ENCODE data around the gene SUB1. TPM values are rescaled to one million over a fixed set of nuclear protein-coding genes. Genes with fewer than 3 reads are reported as not detected.
"Not testable (repeated sequence)": the region's sequence is repeated elsewhere in the genome, so short reads cannot be mapped to it uniquely, and the experiment has no call there.

SUB1 gene
- polyA plus RNA-seq, 1 donor from 2014 or later: 1,107 TPM

DNA sequence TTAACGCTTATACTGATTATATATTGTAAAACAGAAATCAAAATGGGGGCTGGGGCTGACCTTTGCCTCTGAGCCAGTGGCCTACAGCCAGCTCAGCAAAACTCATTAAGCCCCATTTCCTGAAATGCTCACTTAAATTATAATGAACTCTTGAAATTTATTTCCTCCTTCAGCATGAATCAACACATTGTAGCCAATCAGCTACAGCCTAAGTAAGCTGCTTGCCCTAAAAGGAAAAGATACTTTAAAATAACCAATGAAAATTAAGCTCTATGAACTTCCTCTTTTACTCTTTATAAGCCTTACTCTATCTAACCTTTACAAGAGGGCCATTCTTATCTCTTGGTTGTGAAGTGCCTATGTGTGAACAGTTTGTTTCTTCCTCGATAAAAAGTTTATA, 33.5 kb upstream of the SUB1 start:
- H3K9me2 ChIP-seq (ENCODE audit: insufficient read depth, low read length): no peaks in the 10 kb centered on the region
- no peaks in the 10 kb centered on the region for H4K20me1 ChIP-seq (ENCODE audit: insufficient read depth)
- no peaks in the 10 kb centered on the region for H3K79me2 ChIP-seq (replicated peaks; ENCODE audit: insufficient read depth, low read length)
- no peak overlapping the region for H3K4me2 ChIP-seq (ENCODE audit: low read length)
- TF ChIP-seq MXI1 (conservative IDR thresholded peaks at IDR 0.05; ENCODE audit: poor library complexity, severe bottlenecking) (no peak), SMC3 (conservative IDR thresholded peaks at IDR 0.05; ENCODE audit: poor library complexity) (no peak), RAD21 (conservative IDR thresholded peaks at IDR 0.05) (no peak), EP300 (conservative IDR thresholded peaks at IDR 0.05; ENCODE audit: poor library complexity, severe bottlenecking) (no peak), POLR2AphosphoS5 (IDR thresholded peaks at IDR 0.05) (no peak), EZH2 (IDR thresholded peaks at IDR 0.05; ENCODE audit: borderline replicate concordance, insufficient read depth, low read length, poor library complexity, severe bottlenecking) (no peak), TAF1 (IDR thresholded peaks at IDR 0.05; ENCODE audit: low read depth) (no peak)
- TF ChIP-seq, protein P1, sequence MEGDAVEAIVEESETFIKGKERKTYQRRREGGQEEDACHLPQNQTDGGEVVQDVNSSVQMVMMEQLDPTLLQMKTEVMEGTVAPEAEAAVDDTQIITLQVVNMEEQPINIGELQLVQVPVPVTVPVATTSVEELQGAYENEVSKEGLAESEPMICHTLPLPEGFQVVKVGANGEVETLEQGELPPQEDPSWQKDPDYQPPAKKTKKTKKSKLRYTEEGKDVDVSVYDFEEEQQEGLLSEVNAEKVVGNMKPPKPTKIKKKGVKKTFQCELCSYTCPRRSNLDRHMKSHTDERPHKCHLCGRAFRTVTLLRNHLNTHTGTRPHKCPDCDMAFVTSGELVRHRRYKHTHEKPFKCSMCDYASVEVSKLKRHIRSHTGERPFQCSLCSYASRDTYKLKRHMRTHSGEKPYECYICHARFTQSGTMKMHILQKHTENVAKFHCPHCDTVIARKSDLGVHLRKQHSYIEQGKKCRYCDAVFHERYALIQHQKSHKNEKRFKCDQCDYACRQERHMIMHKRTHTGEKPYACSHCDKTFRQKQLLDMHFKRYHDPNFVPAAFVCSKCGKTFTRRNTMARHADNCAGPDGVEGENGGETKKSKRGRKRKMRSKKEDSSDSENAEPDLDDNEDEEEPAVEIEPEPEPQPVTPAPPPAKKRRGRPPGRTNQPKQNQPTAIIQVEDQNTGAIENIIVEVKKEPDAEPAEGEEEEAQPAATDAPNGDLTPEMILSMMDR (IDR thresholded peaks at IDR 0.05; ENCODE audit: poor library complexity, severe bottlenecking): no peak
- TF ChIP-seq, protein P2, sequence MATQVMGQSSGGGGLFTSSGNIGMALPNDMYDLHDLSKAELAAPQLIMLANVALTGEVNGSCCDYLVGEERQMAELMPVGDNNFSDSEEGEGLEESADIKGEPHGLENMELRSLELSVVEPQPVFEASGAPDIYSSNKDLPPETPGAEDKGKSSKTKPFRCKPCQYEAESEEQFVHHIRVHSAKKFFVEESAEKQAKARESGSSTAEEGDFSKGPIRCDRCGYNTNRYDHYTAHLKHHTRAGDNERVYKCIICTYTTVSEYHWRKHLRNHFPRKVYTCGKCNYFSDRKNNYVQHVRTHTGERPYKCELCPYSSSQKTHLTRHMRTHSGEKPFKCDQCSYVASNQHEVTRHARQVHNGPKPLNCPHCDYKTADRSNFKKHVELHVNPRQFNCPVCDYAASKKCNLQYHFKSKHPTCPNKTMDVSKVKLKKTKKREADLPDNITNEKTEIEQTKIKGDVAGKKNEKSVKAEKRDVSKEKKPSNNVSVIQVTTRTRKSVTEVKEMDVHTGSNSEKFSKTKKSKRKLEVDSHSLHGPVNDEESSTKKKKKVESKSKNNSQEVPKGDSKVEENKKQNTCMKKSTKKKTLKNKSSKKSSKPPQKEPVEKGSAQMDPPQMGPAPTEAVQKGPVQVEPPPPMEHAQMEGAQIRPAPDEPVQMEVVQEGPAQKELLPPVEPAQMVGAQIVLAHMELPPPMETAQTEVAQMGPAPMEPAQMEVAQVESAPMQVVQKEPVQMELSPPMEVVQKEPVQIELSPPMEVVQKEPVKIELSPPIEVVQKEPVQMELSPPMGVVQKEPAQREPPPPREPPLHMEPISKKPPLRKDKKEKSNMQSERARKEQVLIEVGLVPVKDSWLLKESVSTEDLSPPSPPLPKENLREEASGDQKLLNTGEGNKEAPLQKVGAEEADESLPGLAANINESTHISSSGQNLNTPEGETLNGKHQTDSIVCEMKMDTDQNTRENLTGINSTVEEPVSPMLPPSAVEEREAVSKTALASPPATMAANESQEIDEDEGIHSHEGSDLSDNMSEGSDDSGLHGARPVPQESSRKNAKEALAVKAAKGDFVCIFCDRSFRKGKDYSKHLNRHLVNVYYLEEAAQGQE (IDR thresholded peaks at IDR 0.05; ENCODE audit: borderline replicate concordance): no peak
- no peak overlapping the region for H3K9ac ChIP-seq (ENCODE audit: low read length)
- no peak overlapping the region for H2AFZ ChIP-seq (ENCODE audit: low read depth, low read length)
- H3K36me3 ChIP-seq (ENCODE audit: insufficient read depth, low read length): no peaks in the 10 kb centered on the region
- H3K9me3 ChIP-seq (ENCODE audit: low read length): no peaks in the 10 kb centered on the region
- H3K27ac ChIP-seq (ENCODE audit: low read length): no peak overlapping the region
- H3F3A ChIP-seq (ENCODE audit: insufficient read depth, low read length, poor library complexity, severe bottlenecking): no peaks in the 10 kb centered on the region
- no peak overlapping the region for H3K4me3 ChIP-seq (ENCODE audit: low read length)
- no peaks in the 10 kb centered on the region for H3K27me3 ChIP-seq (ENCODE audit: insufficient read depth, low read depth, low read length)

DNA sequence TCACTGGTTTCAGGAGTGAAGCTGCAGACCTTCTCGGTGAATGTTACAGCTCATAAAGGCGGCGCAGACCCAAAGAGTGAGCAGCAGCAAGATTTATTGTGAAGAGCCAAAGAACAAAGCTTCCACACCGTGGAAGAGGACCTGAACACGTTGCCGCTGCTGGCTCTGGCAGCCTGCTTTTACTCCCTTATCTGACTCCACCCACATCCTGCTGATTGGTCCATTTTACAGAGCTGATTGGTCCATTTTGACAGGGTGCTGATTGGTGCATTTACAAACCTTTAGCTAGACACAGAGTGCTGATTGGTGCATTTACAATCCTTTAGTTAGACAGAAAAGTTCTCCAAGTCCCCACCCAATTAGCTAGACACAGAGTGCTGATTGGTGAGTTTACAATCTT, 32.9 kb upstream of the SUB1 start:
- not testable (repeated sequence) for H3K9ac ChIP-seq (ENCODE audit: low read length); H3F3A ChIP-seq (ENCODE audit: insufficient read depth, low read length, poor library complexity, severe bottlenecking); H3K9me2 ChIP-seq (ENCODE audit: insufficient read depth, low read length); H3K27ac ChIP-seq (ENCODE audit: low read length); H3K4me2 ChIP-seq (ENCODE audit: low read length); H3K9me3 ChIP-seq (ENCODE audit: low read length); H3K79me2 ChIP-seq (replicated peaks; ENCODE audit: insufficient read depth, low read length); H3K4me3 ChIP-seq (ENCODE audit: low read length); H3K27me3 ChIP-seq (ENCODE audit: insufficient read depth, low read depth, low read length); H3K36me3 ChIP-seq (ENCODE audit: insufficient read depth, low read length); H2AFZ ChIP-seq (ENCODE audit: low read depth, low read length); H4K20me1 ChIP-seq (ENCODE audit: insufficient read depth)

DNA sequence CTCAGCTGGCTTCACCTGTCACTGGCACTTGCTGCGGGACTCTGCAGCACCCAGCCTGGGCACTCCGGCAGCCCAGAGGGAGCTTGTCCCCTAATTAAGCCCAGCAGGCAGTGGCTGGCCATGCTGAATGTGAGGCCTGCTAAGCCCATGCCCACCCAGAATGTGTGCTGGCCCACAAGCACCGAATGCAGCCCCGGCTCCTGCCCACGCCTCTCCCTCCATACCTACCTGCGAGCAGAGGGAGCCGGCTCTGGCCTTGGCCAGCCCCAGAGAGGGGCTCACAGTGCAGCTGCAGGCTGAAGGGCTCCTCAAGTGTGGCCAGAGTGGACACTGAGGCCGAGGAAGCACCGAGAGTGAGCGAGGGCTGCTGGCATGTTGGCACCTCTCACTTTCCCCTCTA, 32.4 kb upstream of the SUB1 start:
- Histone ChIP-seq H3K79me2 (replicated peaks; ENCODE audit: insufficient read depth, low read length) (no peaks in the 10 kb centered on the region), H3K4me3 (ENCODE audit: low read length) (no peak overlapping the region), H4K20me1 (ENCODE audit: insufficient read depth) (no peaks in the 10 kb centered on the region), H3K4me2 (ENCODE audit: low read length) (no peak overlapping the region), H3K9me2 (ENCODE audit: insufficient read depth, low read length) (no peaks in the 10 kb centered on the region), H3K9ac (ENCODE audit: low read length) (no peak overlapping the region), H3K9me3 (ENCODE audit: low read length) (no peaks in the 10 kb centered on the region), H3F3A (ENCODE audit: insufficient read depth, low read length, poor library complexity, severe bottlenecking) (no peaks in the 10 kb centered on the region), H3K27ac (ENCODE audit: low read length) (no peak overlapping the region), H3K27me3 (ENCODE audit: insufficient read depth, low read depth, low read length) (no peaks in the 10 kb centered on the region), H3K36me3 (ENCODE audit: insufficient read depth, low read length) (no peaks in the 10 kb centered on the region), H2AFZ (ENCODE audit: low read depth, low read length) (no peak overlapping the region)
- TF ChIP-seq, protein P2 (IDR thresholded peaks at IDR 0.05; ENCODE audit: borderline replicate concordance): no peak
- TF ChIP-seq EP300 (conservative IDR thresholded peaks at IDR 0.05; ENCODE audit: poor library complexity, severe bottlenecking) (no peak), TAF1 (IDR thresholded peaks at IDR 0.05; ENCODE audit: low read depth) (no peak), MXI1 (conservative IDR thresholded peaks at IDR 0.05; ENCODE audit: poor library complexity, severe bottlenecking) (no peak)

DNA sequence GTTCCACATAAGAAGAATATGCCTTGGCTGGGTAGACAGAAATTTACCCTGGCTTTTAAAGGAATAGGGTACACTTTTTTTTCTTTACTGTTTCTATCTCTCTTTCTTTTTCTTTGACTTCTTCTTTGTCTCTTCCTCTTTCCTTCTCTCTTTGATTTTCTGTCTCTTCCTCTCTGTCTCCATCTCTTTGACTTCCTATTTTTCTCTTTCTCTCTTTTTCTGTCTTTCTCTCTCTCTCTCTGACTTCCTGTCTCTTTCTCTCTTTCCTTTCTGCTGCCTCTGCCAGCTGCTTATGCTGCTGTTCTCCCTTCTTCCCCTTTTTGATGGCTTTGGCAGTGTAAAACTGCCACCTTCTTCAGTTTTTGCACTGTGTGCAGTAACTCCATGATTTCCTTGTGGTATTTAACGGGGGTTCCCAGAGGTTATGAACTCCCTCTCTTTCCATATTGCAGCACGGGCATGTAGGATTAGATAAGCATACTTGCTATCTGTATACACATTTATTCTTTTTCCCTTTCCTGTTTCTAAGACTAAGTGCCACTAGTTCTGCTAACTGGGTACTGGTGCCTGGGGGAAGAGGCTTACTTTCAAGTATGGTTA, 31.1 kb upstream of the SUB1 start:
- H3K36me3 ChIP-seq (ENCODE audit: insufficient read depth, low read length); H3K9me3 ChIP-seq (ENCODE audit: low read length); H2AFZ ChIP-seq (ENCODE audit: low read depth, low read length); H3K27ac ChIP-seq (ENCODE audit: low read length); H3K79me2 ChIP-seq (replicated peaks; ENCODE audit: insufficient read depth, low read length); H3K9ac ChIP-seq (ENCODE audit: low read length); H3F3A ChIP-seq (ENCODE audit: insufficient read depth, low read length, poor library complexity, severe bottlenecking); H3K9me2 ChIP-seq (ENCODE audit: insufficient read depth, low read length); H4K20me1 ChIP-seq (ENCODE audit: insufficient read depth); H3K4me3 ChIP-seq (ENCODE audit: low read length); H3K4me2 ChIP-seq (ENCODE audit: low read length); H3K27me3 ChIP-seq (ENCODE audit: insufficient read depth, low read depth, low read length): not testable (repeated sequence)
